GM18505 (cell line): Measurements from ENCODE around the gene POU3F3.
A peak's percentile ranks its signal among the peaks of the same experiment; 100 is the strongest.

Source experiments
- ATAC-seq: cut with Tn5 transposase; IDR thresholded peaks from one replicate; pipeline ENCODE4 v1.9.1; 2021; ENCODE audit not compliant: unreplicated experiment
- POLR2A ChIP-seq: IDR thresholded peaks from 4 replicates; pipeline ENCODE4 v1.6.1; 2011; ENCODE audit warnings: borderline replicate concordance; ENCODE audit not compliant: insufficient read depth, insufficient read length; ENCODE audit errors: extremely low read depth

The POU3F3 gene

GRCh38 chr2:104870100-104870975, 16.4 kb downstream of the POU3F3 start:
- TF ChIP-seq POLR2A, result no peak

DNA sequence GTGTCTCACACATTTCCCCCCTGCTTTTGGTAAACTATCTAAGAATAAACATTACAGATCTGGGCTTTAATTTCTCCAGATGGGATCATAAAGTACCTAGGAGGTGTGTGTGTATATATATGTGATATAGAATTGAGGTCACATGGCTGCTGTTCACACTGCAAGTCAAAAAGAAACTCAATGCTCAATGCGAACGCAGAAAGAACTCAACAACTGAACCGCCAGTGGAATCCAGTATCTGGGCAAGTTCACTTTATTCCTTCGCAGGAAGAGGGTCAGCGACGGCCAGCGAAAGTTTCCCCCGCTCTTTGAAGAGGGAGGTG, 17.7 kb downstream of the POU3F3 start:
- no peak for ATAC-seq
- no peak for TF ChIP-seq POLR2A

More at GRCh38 chr2:104870100-104870975, 16.4 kb downstream of the POU3F3 start:
- ATAC-seq, result no peak

GRCh38 chr2:104871972-104872865, 18.3 kb downstream of the POU3F3 start:
- TF ChIP-seq POLR2A, result no peak
- no peak for ATAC-seq

DNA sequence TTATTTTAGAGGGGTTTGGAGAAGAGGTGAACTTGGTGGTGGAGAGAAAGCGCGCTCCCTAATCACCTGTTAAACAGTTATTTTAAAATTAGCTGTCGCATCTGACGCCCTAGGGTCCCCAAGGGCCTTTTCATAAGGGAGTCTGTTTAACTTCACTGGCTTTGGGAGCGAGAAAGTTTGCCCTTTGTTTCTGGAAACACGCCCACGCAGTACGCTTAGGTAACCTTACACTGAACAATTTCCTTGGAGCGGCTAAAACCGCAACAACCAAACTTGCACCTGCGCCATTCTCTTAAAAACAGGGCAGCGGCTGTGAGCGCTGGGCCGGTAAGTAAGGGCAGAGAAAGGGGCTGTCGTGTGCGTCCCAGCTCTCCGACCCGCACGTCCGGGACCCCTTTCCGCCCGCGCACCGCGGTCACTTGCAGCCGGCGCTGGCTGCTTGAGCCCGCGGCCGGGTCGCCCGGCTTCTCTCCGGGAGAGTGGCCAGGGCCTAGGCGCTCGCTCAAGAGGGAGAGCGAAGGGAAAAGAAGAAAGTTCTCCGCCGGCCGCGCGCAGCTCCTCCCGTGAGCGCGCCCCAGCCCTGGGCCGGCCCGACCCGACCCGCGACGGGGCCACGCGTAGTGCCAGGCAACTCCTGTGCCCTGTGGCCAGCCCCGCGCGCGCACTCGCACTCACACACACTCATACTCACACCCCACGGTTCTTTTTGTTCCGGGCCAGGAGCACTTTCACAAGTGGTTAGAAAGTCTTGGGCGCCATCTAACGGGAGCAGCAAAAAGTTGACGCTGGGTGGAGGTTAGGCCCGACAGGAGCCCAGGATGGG, 19.2 kb downstream of the POU3F3 start:
- peak; percentile 94 for ATAC-seq
- no peak for TF ChIP-seq POLR2A

DNA sequence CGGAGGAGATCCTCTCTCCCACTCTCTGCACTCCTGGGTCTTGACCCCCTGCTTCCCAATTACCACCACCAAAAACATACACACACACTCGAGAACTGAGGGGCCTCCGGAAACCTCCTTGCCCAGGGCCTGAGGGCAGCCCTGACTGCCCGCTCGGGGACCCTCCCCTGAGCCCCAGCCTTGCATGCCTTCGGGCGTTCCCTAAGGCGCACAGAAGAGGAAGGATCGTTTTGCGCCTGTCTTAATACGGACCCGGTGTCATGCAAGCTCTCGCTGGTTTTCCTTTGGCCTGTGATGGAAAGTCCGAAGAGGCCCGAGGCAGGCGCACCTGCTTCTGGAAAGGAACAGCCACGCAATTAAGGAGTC, 19.8 kb downstream of the POU3F3 start:
- ATAC-seq, result peak; percentile 16
- no peak for TF ChIP-seq POLR2A

DNA sequence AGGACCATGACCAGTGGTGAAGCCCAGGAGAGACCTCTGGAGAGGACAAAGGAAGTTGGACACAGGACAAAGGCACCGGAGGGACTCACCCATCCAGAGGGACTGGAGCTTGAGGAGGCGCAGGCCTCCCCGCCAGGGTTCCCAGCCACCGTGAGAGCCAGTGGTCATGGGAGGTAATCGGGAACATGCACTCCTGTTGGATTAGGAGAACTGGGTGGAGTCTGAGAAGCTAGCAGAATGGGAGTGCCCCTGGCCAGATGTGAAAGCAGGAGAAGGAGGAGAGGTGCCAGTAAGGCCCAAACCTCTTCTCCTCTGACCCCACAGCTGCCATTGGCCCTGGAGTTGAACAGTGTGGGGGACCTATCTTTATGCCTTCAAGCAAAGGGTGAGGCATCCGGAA, 20.3 kb downstream of the POU3F3 start:
- no peak for ATAC-seq
- TF ChIP-seq POLR2A, result no peak

GRCh38 chr2:104875262-104875661, 21.3 kb downstream of the POU3F3 start:
- TF ChIP-seq POLR2A, result no peak

GRCh38 chr2:104876606-104877570, 23.0 kb downstream of the POU3F3 start:
- no peak for TF ChIP-seq POLR2A
- no peak for ATAC-seq

More at GRCh38 chr2:104875262-104875661, 21.3 kb downstream of the POU3F3 start:
- ATAC-seq, result no peak

DNA sequence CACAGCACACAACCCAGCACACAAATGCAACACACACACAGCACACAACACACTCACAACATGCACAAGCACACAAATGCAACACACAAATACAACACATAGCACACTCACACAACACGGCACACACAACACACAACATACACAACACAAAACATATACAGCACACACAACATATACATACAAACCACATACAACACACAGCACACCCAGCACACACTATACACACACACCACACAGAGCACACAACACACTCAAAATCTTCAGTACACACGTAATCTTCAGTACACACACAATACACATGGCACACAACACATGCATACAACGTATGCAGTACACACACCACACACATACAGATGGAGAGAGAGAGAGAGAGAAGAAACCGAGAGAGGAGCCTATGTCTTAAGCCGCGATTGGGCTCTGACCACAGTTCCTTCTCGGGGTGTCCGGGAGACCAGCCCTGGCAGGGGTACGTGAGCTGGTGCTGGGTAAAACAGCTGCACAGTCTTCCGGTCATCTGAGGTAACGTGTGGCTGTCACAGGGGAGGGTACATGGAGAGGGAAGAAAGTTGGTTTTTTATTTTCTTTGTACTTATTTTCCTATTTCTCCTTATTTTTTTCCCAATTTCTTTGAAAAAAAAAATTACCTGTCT, 25.1 kb downstream of the POU3F3 start:
- no peak for TF ChIP-seq POLR2A
- ATAC-seq, result no peak

DNA sequence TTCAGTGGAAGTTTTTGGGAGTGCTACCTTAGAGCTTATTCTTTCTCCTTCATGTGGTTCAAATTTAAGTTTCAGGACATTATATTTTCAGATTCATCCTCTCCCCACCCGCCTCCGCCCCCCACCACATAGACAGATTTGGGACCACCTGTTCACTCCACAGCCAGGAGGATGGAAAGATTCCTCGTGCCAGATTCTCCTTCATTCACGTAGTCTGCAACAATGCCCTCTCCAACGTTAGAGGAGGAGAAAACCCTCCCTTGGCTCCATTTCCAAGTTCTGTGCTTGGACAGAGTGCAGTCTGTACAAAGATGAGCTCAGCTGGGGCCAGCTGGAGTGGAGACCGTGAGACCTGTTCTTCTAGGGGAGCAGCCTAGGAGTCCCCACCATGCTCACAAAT, 26.2 kb downstream of the POU3F3 start:
- no peak for TF ChIP-seq POLR2A
- ATAC-seq, result no peak

DNA sequence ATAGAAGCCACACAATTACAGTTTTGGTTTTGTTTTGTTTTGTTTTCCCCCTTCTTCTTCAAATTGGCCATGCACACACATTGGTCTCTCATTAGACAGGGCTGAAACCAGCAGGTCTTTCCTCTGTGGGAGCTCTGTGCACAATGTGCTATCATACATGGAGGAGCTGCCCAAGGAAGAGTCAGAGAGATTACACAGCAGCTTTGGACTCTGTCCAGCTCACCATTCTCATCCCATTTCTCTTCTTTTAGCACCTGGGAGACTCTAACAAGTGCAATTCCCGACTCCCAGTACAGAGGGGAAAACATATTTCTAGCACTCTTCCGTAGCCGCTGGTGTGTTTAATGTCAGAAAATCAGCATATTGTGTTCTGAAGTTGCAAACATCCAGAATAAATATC, 29.4 kb downstream of the POU3F3 start:
- no peak for ATAC-seq
- TF ChIP-seq POLR2A, result no peak
